Erythroblast (primary cell): ENCODE results near the gene AKAP8L.

ENCODE experiments used
- DNase-seq, 2 experiments: peaks; one replicate each; lab custom pipeline; 2025; lab: John Stamatoyannopoulos, UW
- GATA1 ChIP-seq: IDR thresholded peaks from 2 replicates; pipeline ENCODE4 v1.6.1; 2011; ENCODE audit warnings: low read depth, mild to moderate bottlenecking, control low read depth, low read length, moderate library complexity
- POLR2A ChIP-seq: IDR thresholded peaks from 2 replicates; pipeline ENCODE4 v1.6.1; 2011; ENCODE audit warnings: mild to moderate bottlenecking, low read length

The AKAP8L gene

DNA sequence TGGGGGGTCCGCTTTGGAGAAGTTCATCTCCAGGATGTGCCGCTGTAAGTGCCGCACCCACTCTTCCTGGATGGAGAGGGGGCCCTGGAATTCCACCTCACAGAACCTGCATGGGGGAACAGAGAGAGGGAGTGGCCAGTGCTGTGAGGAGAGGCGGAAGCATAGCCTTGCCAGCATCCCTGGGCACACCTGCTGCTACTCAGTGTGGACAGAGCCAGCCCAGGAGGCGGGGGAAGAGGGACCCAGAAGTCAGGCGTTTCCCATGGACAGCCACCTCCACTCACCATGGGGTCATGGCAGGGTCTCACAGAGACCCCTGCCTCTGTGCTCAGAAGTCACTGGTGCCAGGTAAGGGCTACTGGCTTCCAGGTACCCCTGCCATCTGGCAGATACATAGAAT lies 4.3 kb upstream of the AKAP8L start:
- TF ChIP-seq POLR2A = no peak
- TF ChIP-seq GATA1 = no peak
- no peak for DNase-seq

DNA sequence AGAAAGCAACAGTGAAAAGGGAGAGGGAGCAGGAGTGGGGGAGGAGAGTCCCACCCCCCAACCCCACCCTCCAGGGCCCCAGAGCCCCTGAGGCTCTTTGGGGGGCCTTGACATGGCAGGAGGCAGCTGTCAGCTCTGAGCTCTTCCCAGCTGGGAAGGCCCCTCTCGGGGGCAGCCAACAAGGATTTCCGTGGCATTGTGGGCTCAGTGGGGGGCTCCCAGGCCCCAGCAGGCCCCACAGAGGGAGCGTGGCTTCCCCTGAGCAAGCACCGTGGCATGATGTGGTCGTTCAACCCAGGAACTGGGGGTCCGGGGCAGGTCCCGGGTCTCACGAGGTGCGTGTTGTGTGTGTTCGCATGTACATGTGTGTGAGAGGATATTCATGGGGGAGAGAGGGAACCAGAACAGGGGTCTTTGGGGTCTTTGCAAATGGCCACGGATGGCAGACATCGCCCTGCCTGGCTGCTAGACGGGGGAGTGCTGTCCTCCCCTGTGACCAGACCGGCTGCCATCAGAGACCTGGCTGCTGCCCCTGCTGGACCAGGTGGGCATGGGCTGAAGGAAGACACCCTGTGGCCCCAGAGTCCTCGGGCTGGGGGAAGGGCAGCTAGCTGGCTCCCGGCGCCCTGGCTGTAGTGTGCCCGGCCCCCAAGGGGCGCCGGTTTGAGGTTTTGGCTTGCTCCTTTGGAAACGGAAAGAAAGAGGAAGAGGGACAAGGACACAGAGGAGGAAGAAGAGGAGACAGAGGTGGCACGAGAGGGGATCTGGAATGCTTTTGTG lies 3.7 kb upstream of the AKAP8L start:
- TF ChIP-seq GATA1 = no peak
- TF ChIP-seq POLR2A = no peak
- DNase-seq = no peak

DNA sequence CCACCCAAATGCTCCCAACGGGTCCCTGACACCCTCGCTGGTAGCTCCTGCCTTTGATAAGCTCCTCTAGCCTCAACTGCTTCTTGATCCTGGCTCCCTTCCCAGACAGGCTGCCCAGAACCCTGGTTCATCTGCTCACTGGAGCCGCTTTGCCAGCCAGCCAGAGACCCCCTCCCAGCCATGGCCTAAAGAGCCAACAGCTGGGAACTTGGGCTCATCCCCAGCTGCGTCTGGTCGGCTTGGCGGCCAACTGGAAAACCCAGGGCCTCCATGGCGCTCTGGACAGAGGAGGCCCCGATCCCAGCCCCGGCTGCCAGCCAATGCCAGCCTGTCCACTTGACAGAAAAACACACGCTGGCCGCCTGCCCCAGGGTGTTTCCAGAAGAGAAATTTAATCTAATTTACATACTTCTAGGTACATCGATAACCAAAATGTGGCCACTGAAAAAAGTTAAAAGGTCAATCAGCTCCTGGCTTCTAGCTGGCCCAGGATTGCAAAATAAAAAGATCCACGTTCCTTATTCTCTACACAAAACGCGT lies 3.0 kb upstream of the AKAP8L start:
- DNase-seq = no peak
- TF ChIP-seq POLR2A (no peak), GATA1 (no peak)

GRCh38 chr19:15421136-15421695 lies 2.4 kb upstream of the AKAP8L start:
- TF ChIP-seq POLR2A (no peak), GATA1 (no peak)
- no peak for DNase-seq

DNA sequence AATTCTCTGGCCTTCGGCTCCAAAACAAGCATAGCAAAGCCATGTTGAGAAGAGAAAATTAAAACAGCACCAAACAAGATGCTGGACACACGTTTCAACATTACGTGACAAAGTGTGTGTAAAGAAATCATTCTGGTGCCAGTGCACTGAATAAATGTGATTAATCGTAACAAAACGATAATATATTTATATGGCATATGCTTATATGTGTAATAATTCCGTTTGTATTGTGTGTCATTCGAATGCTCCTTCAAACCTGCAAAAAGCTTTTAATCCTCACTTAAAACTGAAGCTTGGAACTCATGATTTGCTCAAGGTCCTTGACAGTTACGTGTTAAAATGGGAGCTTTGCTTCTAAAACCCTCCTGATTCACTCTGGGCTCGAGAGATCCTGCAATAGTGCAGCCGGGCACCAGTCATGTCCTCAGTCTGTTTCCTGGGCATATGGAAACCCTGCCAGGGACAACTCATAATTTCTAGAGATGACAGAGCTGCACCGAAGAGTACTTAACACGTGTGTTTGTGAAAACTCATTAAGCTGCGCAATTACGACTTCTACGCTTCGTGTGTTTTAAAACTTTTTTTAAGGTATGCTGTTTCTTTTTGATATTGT lies 731 bp upstream of the AKAP8L start:
- TF ChIP-seq GATA1 (no peak), POLR2A (no peak)
- DNase-seq = no peak

DNA sequence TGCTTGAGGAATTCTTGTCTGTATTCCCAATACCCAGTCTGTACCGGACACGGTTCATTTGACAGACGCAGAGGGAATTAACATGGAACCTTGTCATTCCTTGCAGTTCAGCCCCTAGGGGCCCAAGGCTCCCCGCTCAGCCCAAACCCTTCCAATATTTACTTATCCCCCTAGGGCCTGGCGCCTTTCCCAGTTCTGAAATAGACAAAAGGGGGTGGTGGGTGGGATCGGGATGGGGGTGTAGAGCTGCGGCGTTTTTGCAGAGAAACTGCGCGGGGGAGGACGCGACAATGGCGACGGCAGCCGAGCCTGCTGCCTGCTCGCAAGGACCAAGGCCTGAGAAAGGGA lies 583 bp downstream of the AKAP8L start:
- DNase-seq = no peak
- TF ChIP-seq POLR2A = no peak
- no peak for TF ChIP-seq GATA1

GRCh38 chr19:15417699-15418098 lies 1.1 kb downstream of the AKAP8L start:
- DNase-seq = peak; percentile 41 to 59
- TF ChIP-seq GATA1 (no peak), POLR2A (no peak)

DNA sequence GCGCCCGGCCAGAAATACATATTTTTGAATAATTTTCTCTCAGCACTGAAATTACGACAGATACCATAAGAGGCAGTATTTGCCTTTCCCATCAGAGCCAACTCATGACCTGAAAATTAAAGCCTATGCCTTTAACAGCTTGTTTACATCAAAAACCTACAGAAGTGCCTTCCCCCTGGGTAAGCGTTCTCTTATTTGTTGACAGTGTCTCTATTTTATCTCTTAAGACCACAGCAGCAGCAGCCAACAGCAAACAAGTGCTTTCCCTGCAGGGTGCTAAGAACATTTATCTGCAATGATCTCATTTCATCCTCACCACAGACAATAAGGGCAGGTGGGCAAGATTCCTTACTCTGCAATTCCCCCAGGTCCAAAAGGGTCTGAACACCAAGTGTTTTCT lies 6.0 kb downstream of the AKAP8L start:
- no peak for TF ChIP-seq GATA1
- no peak for TF ChIP-seq POLR2A
- DNase-seq = peak; percentile 58 to 75

DNA sequence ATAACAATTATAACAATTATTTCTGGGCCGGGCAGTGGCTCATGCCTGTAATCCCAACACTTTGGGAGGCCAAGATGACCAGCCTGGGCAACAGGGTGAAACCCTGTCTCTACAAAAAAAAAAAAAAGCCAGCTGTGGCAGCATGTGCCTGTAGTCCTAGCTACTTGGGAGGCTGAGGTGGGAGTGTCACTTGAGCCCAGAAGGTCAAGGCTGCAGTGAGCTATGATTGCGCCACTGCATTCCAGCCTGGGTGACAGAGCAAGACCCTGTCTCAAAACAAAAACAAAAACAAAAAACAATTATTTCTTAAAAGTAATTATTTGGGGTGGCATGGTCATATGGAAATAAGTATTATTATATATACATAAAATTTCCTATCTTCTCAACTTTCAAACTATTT lies 7.4 kb downstream of the AKAP8L start:
- peak in 1 of 2 experiments; percentile 14 for DNase-seq

- TF ChIP-seq POLR2A = no peak
- TF ChIP-seq GATA1 = no peak
Observed at GRCh38 chr19:15404780-15405211, 14.0 kb downstream of the AKAP8L start.

DNA sequence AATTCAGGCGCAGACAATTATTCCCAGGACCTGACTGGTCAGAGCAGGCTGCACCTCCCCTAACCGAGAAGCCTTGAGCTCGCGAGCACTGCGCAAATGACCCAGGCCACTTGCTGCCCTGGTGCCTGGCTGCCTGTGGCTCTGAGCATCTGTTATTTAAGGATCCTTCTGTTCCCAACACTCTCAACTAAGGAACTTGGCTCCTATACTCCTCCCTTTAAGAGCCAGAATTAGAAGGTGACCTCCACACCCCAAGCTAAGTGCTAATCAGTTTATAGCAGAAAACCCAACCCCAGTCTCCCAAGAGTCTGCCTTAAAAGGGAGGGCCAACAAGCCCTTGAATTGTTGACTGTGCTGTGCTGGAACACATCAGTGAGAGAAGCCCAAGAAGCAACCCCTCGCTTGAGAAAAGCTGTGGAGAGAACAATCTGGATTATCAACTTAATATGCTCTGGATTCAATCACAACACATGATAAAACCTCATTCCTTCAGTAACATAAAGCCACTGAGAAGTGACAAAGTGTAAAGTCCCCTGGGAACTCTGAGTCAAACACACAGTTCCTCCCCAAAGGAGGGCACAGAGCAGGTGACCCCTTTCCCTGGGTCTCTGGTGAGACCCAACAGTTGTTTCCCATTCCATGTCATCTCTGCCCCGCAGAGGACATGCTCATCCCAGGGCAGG lies 14.6 kb downstream of the AKAP8L start:
- peak; percentile 85 to 89 for DNase-seq
- TF ChIP-seq POLR2A (peak; percentile 23), GATA1 (no peak)

More at GRCh38 chr19:15404780-15405211, 14.0 kb downstream of the AKAP8L start:
- DNase-seq = peak in 1 of 2 experiments; percentile 51

- DNase-seq = no peak
- TF ChIP-seq POLR2A = no peak
- TF ChIP-seq GATA1 = no peak
Observed at GRCh38 chr19:15403151-15403531, 15.6 kb downstream of the AKAP8L start.

GRCh38 chr19:15402411-15403150 lies 16.2 kb downstream of the AKAP8L start:
- TF ChIP-seq GATA1 (no peak), POLR2A (peak; percentile 34)
- DNase-seq = peak; percentile 88 to 90
